ENCODE results near the gene SRC. TPM values are rescaled to one million over a fixed set of nuclear protein-coding genes. Genes with fewer than 3 reads are reported as not detected.
A peak's percentile ranks its signal among the peaks of the same experiment; 100 is the strongest.

Gene SRC
- total RNA-seq, 4 donors from 2014 or later, result 21.8 to 30.9 (median 25.1) TPM

DNA sequence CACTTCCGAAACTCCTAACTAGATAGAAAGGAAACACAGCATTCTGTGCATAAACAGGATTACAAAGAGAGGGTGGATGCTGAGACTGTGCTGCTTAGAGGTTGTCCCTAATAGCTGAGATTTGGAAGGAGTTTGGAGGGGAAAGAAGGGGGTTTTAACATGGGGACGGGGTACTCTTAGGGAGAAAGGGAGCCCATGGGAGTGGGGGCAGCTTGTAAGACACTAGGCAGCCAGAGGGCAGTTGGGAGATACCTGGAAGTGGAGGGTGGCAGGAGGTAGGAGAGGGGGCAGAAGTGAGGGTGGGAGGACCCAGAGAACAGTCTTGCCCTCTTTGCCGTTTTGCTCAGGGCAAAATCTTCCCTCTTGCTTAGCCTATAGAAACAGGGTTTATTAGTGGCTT is 40.1 kb upstream of the SRC start:
- no peak overlapping the region for H3K4me3 ChIP-seq (ENCODE audit: low read depth, poor library complexity, severe bottlenecking)
- intact Hi-C loops (cut with DNase I; ENCODE audit: low total_unique reads), result no loop called here
- TF ChIP-seq POLR2A (IDR thresholded peaks at IDR 0.05), result no peak
- TF ChIP-seq, protein P1, sequence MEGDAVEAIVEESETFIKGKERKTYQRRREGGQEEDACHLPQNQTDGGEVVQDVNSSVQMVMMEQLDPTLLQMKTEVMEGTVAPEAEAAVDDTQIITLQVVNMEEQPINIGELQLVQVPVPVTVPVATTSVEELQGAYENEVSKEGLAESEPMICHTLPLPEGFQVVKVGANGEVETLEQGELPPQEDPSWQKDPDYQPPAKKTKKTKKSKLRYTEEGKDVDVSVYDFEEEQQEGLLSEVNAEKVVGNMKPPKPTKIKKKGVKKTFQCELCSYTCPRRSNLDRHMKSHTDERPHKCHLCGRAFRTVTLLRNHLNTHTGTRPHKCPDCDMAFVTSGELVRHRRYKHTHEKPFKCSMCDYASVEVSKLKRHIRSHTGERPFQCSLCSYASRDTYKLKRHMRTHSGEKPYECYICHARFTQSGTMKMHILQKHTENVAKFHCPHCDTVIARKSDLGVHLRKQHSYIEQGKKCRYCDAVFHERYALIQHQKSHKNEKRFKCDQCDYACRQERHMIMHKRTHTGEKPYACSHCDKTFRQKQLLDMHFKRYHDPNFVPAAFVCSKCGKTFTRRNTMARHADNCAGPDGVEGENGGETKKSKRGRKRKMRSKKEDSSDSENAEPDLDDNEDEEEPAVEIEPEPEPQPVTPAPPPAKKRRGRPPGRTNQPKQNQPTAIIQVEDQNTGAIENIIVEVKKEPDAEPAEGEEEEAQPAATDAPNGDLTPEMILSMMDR (IDR thresholded peaks at IDR 0.05), result no peak
- peak in 1 of 2 donors; percentile 72 for DNase-seq (ENCODE audit: low spot score in 2 of 2)
- WGBS, 2 donors, result 77 to 78% methylated on average over 3 of the region's 3 CpGs

DNA sequence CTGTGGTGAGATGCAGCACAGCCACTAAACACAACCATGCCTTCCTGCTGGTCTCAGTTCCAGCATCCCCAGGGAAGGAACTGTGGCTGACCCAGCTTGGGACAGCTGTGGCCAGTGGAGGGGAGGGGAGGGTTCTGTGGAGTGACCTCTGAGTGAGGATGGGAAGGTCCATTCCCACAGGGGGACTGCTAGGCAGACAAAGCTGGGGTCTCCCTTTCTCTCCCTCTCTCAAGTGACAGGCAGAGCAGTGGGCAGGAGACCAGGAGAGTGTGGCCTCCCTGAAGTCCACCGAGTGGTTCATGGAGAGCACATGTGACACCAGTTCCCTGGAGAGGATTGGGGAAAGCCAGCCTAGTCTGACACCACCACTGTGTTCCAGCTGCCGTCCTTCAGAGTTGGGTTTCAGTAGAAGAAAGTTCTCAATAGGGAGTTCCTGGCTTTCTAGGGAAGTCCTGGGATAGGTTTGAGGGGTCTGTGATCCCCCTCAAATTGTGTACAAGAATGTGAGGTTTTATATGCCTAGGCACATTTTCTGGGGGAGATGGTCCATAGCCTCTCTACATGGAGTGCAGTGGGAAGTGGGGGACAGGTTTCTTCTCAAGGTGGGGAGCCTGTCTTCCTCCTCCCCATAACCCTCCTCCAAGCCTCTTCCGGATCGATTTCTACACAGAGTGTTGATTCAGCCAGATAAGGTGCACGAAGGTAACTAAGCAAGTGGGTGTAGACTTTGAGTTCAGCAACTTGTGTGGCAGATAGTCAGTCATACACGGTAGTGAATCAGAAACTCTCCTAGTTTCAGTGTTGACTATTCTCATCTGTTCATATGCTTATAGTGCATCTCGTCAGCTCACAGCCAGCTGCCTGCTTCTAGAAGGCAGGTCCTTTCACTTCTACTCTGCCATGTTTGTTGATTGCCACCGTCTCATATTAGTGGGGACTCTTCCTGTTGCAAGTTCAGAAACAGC is 37.6 kb upstream of the SRC start:
- DNase-seq (ENCODE audit: low spot score in 2 of 2), result peak in 1 of 2 donors; percentile 79
- H3K4me3 ChIP-seq (ENCODE audit: low read depth, poor library complexity, severe bottlenecking), result no peak overlapping the region
- intact Hi-C loops (cut with DNase I; ENCODE audit: low total_unique reads), result no loop called here
- TF ChIP-seq, protein P1 (IDR thresholded peaks at IDR 0.05), result no peak
- TF ChIP-seq POLR2A (IDR thresholded peaks at IDR 0.05), result no peak
- WGBS, 2 donors, result 83 to 85% methylated on average over 8 of the region's 8 CpGs

DNA sequence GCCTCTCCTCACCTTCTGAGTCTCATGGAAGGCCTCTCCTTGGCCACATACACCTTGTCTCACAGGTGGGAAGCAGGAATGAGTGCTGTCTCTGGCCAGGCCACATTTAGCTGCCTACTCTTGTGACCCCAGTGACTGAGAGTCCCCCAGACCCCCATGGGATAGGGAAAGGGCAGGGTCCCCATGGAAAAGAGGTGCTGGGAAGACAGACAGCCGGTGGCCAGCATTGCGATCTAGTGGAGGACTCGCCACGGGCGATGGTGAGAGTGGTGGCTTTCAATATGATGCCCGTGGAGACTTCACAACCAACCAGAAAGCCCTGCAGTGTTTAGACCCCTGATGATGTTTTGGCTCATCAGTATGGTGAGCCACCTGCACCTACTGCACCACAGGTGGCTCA is 36.6 kb upstream of the SRC start:
- 88 to 100% methylated on average over 6 of the region's 6 CpGs for WGBS, 2 donors
- TF ChIP-seq, protein P1 (IDR thresholded peaks at IDR 0.05), result no peak
- no peak for TF ChIP-seq POLR2A (IDR thresholded peaks at IDR 0.05)
- peak in 1 of 2 donors; percentile 58 for DNase-seq (ENCODE audit: low spot score in 2 of 2)
- H3K4me3 ChIP-seq (ENCODE audit: low read depth, poor library complexity, severe bottlenecking), result no peak overlapping the region
- intact Hi-C loops (cut with DNase I; ENCODE audit: low total_unique reads), result no loop called here

DNA sequence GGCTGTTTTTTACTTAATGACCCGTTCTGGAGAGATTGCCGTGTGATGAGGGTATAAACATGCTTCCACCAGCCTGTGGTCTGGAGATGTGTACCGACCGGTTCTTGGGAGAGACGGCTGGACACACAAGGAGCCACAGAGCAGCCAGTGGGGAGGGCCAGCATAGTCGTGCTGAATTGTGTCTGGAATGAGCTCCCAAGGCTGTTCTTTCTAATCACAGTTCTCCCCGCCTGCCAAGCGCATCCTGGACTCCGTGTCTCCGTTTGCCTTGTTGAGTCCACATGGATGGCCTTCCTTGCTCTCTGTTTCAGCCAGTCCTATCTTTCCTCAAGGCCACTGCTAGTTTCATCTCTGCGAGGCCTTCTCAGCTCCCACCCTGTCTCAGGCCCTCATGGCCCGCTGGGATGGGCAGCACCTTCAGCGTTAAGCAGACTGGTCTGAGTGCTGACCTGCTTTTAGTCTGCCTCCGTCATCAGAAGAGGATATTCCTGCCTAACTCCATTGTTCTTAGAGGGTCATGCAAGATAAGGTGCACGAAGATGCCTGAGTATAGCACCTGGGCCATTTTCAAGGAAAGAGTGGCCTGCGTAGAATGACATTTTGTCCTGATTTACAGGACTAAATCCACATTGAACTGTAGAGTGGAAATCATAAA is 35.9 kb upstream of the SRC start:
- 71 to 81% methylated on average over 15 to 16 of the region's 16 CpGs for WGBS, 2 donors
- intact Hi-C loops (cut with DNase I; ENCODE audit: low total_unique reads), result no loop called here
- peak in 1 of 2 donors; percentile 61 for DNase-seq (ENCODE audit: low spot score in 2 of 2)
- TF ChIP-seq, protein P1 (IDR thresholded peaks at IDR 0.05), result no peak
- TF ChIP-seq POLR2A (IDR thresholded peaks at IDR 0.05), result no peak
- H3K4me3 ChIP-seq (ENCODE audit: low read depth, poor library complexity, severe bottlenecking), result no peak overlapping the region

DNA sequence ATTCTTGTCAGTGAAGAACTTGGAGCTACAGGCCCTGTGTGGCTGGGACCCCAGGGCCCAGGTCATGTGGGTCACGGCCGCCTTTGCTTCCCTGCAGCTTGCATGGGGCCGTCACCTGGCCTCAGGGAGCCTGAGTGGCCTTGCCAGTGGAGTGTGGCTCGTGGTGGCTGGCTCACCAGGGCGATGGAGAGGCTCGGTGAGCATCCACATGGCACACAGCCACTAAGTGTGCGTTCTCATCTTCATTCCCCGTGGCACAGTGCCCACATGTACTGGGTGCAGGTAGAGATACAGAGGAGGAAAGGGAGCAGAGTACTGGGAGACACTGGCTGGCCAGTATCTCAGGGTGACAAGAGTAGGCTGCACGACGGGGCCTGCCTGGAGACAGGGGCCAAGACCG is 35.0 kb upstream of the SRC start:
- no peak overlapping the region for H3K4me3 ChIP-seq (ENCODE audit: low read depth, poor library complexity, severe bottlenecking)
- 85 to 88% methylated on average over 6 to 10 of the region's 11 CpGs for WGBS, 2 donors
- intact Hi-C loops (cut with DNase I; ENCODE audit: low total_unique reads), result no loop called here
- DNase-seq (ENCODE audit: low spot score in 2 of 2), result peak in 1 of 2 donors; percentile 75
- TF ChIP-seq, protein P1 (IDR thresholded peaks at IDR 0.05), result no peak
- TF ChIP-seq POLR2A (IDR thresholded peaks at IDR 0.05), result no peak

Measured in lower leg skin (tissue), 4 donors.